A673 (cell line): ENCODE results near the gene UCKL1.

Source experiments
- CTCF ChIP-seq: fragments of 300-800, 200-600 bp; sonication (generic); conservative IDR thresholded peaks from 2 replicates; pipeline ENCODE4 v1.5.1; 2017; ENCODE audit warnings: low read depth, mild to moderate bottlenecking, antibody characterized with exemption, low read length, moderate library complexity, mixed read lengths
- EZH2 ChIP-seq: fragments of 200-600 bp; sonication (generic); IDR thresholded peaks from 2 replicates; pipeline ENCODE4 v1.6.1; 2017; ENCODE audit warnings: borderline replicate concordance, low read depth, mild to moderate bottlenecking, mixed read lengths, antibody characterized with exemption, low read length; ENCODE audit not compliant: poor library complexity, severe bottlenecking

- TF ChIP-seq CTCF (no peak), EZH2 (no peak)
These were observed 13.8 kb downstream of the UCKL1 start for GRCh38 chr20:63942250-63942951.
